ENCODE data around the gene INSC.

Gene INSC

GRCh38 chr11:15190611-15191010 is 75.9 kb downstream of the INSC start:
- DNase-seq = no peak

- DNase-seq = no peak
Observed at GRCh38 chr11:15192005-15192556, 77.4 kb downstream of the INSC start.

DNA sequence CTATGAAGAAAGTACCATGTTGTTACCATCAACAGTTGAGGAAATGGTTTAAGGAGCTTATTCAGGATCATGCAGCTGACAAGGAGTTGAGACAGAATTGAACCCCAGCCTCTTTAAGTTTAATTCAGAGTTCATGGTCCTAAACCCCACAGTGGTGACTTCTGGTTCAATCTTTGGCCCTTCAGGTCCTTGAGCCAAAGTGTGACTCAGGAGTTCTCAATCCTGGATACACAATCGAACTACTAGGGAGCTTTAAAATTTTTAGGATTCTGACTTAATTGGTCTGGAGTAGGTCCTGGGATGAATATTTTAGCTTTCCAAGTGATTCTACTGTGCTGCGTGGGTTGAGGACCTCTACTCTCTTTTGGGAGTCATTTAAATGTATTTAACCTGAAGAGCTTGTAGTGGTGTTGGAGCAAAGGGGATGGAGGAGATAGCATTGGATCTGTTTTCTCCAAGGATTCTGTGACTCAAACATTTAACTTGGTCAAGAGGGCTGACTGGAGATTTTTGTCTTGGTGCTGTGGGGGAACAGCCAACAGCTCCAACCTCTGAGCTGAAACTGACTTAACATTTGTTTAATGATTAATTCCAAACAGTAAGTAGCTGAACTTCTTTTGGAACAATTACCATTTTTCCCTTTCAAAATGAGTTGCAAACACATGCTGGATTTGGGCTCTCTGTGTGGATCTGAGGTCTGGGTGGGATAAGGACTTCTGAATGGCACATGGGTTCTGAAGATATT is 80.1 kb downstream of the INSC start:
- DNase-seq = no peak

GRCh38 chr11:15195454-15196200 is 80.9 kb downstream of the INSC start:
- no peak for DNase-seq

GRCh38 chr11:15196704-15197103 is 82.0 kb downstream of the INSC start:
- no peak for DNase-seq

DNA sequence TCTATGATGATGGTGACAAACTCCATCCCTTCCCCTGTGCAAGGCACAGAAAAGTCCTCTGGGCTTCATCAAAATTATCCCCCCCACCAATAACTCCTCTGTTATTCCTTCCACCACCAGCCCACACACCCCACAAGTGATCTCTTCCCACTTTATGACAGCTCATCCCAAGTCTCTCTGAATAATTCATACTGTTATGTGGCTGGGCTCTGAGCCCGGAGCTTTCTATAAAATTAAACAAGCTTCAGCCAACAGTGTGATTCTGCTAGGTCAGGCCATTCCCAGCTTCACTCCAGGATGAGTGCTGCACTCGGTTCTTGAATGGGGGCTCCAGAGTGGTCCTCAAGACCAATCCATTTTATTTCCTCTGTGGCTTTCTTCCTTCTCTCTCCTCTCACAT is 83.0 kb downstream of the INSC start:
- DNase-seq = no peak

GRCh38 chr11:15198284-15198683 is 83.6 kb downstream of the INSC start:
- no peak for DNase-seq

GRCh38 chr11:15199693-15200092 is 85.0 kb downstream of the INSC start:
- DNase-seq = no peak

GRCh38 chr11:15200696-15201095 is 86.0 kb downstream of the INSC start:
- no peak for DNase-seq

GRCh38 chr11:15201586-15201985 is 86.9 kb downstream of the INSC start:
- no peak for DNase-seq

- DNase-seq = no peak
Observed at GRCh38 chr11:15202626-15203025, 87.9 kb downstream of the INSC start.

GRCh38 chr11:15204711-15205110 is 90.0 kb downstream of the INSC start:
- no peak for DNase-seq

DNA sequence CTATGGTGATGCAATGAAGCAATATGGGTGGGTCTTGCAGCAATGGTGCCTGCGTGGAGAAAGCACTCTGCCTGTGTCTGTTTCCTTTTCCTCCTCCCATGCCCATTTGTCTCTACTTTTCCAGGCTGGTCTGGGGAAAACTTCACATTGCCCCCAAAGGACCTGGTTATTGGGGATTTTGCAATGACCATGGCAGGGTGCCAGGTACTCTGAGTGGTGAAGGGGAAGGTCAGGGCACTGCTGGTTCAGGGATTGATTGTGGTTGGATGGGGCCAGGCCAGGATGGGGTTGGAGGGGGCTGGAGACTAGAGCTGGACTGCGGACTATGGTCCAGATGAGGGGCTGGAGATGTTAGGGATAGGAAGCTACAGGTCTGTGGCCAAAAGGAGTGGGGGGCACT is 92.1 kb downstream of the INSC start:
- no peak for DNase-seq

DNA sequence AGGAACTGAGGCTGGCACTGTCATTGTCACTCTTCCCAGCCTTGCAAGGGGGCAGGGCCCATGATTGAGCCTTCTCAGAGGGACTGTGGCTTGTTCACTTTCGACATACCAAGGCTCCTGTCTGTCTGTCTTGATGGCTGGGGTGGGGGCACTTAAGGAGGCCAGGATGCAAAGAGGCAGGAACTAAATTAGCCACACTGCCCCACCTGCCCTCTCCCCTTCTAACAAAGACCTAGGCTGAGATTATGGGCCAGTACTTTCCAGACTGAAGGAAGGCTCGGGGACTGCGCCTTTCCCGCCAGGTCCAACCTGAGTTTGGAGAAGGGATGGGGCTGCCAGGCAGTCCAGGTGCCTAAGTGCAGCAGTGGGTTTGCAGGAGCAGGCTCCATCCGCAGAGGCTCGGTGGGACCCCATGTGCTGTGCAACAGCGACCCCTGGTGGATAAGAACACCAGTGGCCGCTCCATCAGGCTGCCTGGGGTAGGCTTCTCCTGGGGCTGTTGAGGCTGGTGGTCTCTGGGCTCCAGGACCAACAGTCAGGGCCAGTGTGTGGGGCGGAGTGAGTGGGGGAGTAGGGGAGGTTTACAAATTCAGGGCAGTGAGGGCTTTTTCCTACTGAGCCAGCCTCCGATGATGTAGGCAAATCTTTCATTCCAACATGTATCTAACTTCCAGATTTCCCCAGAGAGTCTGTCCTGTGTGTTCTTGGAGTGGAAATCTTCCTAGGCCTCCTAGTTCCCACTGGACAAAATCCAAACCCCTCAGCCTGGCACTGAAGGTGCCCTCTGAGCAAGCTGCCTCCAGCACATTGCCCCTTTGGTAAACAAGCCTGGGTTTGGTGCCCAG is 93.9 kb downstream of the INSC start:
- peak; percentile 78 for DNase-seq

- no peak for DNase-seq
Observed at GRCh38 chr11:15212876-15213275, 98.2 kb downstream of the INSC start.

GRCh38 chr11:15213471-15214231 is 98.9 kb downstream of the INSC start:
- no peak for DNase-seq

DNA sequence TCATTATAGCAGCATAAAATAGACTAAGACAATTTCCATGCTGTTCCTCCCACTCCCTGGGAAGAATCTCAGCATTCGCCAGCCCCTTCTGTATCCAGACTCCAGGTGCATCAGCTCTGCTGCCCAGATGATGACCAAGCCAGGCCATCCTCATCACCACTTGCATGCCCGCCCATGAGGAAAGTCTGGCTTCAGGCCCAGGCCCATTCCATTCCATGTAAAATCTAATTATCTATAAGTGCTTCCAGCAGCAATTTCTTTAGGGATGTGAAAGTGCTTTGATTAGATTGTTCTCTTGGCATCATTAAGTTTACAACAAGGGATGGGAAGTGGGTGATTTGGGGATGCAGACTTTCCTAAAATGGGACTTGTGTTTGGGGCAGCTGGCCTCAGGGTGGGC is 100.3 kb downstream of the INSC start:
- DNase-seq = no peak

DNA sequence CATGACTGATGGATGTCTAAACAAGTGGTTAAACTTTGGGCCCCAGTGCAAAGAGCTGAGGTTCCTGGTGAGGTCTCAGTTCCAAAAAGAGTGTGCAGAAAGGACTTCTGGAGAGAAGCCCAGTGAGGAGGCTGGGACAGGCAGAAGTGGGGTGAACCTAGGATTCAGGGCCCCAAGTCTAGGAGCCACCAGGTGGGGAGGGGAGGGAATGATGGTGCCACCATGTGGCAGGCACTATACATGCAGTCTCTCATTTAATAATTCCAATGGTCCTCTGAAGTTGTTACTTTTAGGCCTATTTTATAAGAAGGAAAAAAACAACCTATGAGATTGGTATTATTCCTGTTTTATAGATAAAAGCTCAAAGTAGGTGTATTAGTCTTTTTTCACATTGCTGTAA is 102.0 kb downstream of the INSC start:
- peak; percentile 10 for DNase-seq

GRCh38 chr11:15217416-15217815 is 102.7 kb downstream of the INSC start:
- no peak for DNase-seq

DNA sequence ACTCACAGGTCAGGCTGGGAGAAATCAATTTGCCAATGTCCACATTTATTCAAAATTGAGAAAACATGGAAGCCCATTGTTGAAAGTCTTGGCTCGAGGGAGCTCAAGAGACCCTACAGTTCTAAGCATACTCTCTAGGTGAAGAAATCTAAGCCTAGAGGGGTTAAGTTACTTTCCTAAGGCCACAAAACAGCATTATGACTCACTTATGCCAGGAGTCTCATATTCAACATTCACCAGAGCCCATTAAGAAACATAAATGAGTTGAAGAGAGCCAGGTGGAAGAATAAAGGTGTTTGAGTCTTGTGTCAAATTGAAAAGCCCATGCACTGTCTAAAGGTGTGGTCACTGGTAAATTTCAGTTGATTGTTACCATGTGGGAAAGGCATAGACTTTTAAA is 108.1 kb downstream of the INSC start:
- DNase-seq = no peak

DNA sequence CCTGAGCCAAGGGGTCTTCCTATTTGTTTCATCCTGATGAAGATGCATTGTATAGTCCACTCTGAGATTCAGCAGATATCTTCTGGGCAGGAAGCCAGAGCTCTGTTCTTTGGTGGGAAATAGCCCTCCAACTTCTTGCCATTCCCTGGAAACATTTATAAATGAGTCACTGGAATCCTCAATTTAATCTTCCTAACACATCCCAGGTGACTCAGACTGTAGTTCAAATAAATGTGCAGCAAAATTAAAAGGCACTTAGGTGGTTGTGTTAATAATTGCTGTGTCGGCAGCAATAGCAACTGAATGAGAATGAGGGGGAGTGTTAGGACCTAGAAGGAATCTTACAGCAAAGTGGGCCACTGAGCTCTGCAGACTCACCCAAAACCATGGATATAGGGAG is 108.6 kb downstream of the INSC start:
- no peak for DNase-seq

DNA sequence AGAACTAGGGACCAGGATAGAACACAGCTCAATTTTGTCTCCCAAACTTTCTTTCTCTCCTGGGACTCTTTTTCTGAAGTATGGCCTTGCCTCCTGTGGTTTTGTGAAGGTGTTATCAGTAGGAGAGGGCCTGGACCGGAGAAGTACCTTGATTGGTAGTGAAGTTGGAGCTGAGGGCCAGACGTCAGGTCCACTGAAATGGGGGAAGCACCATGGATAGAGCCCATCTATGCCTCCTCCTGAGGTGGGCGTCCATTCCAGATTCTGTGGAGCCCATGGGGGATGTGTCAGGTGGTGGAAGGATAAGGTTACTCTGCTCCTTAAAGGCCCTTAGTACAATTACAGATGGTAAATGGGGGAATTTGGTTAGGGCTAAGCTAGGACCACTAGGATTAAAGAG is 109.7 kb downstream of the INSC start:
- DNase-seq = no peak

- DNase-seq = no peak
Observed at GRCh38 chr11:15227011-15227410, 112.3 kb downstream of the INSC start.
